GM21529 (cell line): ENCODE data around the gene ADGRE2.
"Not testable (repeated sequence)": the region's sequence is repeated elsewhere in the genome, so short reads cannot be mapped to it uniquely, and the experiment has no call there.

Experiments
- ATAC-seq: cut with Tn5 transposase; IDR thresholded peaks from one replicate; pipeline ENCODE4 v1.9.1; 2021; ENCODE audit not compliant: unreplicated experiment

The ADGRE2 gene

DNA sequence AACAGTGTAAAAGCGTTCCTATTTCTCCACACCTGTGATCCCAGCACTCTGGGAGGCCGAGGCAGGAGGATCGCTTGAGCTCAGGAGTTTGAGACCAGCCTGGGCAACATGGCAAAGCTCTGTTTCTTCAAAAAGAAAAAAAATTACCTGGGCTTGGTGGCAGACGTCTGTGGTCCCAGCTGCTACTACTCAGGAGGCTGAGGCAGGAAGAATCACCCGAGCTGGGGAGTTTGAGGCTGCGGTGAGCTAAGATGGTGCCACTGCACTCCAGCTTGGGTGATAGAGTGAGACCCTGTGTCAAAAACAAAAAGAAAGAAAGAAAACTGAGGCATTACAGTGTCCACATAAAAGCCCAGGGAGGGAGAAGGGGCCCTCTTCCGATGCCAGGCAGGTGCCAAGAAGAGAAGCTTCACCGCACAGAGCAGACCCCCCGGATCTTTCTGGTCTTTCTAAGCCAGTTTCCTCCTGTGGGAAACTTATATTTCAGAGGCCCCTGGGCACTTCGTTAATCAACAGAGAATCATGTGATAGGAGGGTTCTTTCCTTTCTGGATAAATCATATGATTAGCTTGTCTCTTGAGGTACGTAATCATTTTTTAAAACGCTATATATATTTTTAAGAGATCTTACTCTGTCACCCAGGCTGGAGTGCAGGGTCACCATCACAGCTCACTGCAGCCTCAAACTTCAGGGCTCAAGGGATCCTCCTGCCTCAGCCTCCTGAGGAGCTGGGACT lies at the start of gene ADGRE2:
Gene ADGRE2 (minus strand): TSS at position 451 of the 736 bp plus-strand sequence. CDS start 1,804 bp downstream, outside the sequence.
- not testable (repeated sequence) for ATAC-seq

DNA sequence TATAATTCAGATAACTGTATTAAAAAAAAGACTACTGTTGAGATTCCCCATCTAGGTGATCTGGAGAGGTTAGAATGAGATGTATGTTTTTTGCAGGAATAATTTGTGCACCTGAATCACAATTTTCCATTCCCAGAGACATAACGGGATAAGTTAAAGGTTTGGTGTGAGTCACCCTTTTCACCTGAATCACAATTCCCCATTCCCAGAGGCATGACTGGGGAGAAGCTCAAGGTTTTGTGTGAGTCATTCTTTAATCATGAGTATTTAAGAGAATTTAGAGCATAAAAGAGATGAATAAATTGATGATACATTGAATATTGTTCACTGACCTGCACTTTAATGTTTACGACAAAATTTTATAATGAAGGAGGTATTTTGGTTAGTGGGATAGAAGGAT lies 47.6 kb upstream of the ADGRE2 start:
- no peak for ATAC-seq

DNA sequence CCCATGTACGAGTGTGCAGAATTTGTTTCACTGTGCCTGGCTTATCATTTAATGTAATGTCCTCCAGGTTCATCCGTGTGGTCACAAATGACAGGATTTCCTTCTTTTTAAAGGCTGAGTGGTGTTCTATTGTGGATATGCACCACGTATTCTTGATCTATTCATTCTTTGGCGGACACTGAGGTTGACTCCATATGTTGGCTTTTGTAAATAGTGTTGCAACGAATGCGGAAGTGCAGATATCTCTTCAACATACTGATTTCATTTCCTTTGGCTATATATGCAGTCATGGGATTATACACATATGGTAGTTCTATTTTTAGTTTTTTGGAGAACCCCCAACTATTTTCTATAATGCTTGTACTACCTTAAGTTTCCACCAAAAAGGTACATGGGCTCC lies 43.6 kb upstream of the ADGRE2 start:
- no peak for ATAC-seq

DNA sequence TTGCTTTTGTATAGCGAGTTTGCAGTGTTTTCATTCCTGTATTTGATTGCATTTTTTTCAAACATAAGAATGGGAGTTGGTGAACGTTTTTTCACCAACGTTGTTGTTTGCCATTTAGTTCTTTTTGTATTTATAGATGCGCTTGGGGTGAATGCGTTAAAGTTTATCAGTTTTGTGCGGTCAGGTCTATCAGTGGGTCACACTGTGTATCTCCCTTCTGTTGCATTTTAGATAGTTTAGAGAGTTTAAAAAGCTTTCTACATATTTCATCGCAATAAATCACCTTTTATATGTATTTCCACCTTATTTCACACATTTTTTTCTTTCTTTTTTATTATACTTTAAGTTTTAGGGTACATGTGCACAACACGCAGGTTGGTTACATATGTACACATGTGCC lies 40.2 kb upstream of the ADGRE2 start:
- no peak for ATAC-seq

DNA sequence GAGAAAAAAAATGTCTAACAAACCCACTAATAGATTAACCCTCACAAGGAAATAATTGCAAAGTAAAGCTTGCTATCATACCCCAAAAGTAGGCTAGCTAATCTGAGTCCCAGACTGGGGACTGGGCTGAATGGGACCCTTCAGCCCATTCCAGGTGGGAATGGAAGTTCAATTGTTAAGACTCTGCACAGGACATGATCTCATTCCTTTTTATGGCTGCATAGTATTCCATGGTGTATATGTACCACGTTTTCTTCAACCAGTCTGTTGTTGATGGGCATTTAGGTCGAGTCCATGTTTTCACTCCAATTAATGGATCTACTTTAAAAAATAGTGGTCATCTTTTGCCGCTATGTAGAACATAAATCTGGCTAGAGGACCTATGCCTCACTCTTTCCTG lies 38.7 kb upstream of the ADGRE2 start:
- no peak for ATAC-seq

DNA sequence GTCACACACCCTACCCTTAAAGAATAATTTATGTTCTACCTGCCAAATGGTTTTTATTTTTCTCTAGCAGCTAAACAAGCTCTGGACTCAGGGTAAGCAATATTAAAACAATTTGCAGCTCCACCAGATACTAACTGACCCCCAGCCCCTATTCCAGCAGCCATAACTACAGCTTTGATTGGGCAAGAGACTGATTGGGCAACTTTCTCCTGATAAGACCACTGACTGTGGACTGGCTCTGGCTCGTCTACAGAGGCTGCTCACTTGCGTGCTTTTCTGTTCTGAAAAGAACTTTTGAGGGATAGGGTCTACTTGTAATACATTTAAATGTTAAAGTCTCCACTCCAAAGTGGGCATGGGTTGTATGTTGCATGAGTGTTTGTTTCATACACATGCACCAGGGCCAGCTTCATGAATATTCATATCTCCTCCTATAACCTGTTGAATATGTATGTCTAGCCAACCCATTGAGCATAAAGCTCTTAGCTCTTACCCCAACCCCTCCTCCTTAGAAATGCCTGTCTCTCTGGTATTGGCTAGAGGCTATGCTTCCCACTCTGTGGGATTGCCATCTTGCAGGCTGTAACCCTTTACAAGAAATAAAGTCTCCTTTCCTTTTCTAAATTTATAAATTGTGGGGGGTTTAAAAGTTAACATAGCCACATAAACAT lies 36.8 kb upstream of the ADGRE2 start:
- no peak for ATAC-seq

DNA sequence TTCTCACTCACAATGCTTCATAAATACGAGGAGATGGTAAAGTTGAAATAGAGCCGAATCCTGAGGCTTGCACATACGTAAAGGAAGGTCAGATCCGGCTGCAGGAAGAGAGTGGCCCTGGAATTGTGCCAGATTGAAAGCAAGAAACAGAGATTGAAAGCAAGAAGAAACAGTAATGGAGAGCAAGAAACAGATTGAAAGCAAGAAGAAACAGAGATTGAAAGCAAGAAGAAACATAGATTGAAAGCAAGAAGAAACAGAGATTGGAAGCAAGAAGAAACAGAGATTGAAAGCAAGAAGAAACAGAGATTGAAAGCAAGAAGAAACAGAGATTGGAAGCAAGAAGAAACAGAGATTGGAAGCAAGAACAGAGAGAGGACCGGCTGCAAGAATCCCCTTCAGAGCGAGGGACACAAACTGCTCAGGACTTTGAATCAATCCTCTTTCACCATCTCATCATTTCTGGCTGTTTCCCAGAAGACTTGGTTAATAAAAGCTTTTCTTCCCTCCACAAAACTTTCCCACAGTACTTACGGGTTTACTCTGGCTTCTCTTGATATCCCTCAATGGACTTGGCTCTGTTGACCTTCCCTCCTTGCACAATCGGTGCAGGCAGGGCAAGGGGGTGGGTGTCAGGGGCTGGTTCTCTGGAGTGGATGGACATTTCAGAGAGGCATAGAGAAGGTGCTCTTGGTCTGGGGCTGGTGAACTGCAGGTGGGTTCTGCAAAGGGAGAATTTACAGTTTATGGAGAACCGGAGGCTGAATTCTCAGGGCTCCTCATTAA lies 31.1 kb upstream of the ADGRE2 start:
- ATAC-seq, result no peak

DNA sequence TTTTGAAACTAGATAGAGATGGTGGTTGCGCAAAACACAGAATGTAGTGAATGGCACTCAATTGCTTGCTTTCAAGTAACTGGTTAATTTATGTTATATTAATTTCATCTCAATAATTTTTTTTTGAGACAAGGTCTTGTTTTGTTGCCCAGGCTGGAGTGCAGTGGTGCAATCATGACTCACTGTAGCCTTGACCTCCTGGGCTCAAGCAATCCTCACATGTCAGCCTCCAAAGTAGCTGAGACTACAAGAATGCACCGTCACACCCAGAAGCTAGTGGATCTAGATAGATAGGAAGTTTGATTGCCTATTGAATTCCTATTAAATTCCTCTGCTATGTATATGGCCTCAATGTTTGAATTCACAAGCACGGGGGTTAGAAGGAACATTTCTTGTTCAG lies 26.4 kb upstream of the ADGRE2 start:
- ATAC-seq, result no peak

DNA sequence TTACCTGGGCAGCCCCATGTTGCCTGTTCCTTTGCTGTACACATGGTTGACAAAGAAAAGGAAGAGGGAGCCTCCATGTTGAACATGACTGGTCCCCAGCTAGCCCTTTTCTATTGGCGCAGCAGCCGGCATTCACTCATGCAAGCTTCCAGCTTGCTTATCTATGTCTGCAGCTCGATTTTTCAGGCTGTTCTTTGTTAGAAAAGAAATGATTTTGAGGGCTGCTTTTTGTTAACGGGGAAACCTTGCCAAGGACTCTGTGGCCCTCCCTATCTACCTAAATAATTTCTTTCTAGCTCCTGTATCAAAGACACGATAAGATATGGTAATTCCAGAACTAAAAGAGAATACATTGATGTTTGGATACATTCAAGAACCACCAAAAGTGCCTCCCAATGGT lies 20.4 kb upstream of the ADGRE2 start:
- no peak for ATAC-seq

DNA sequence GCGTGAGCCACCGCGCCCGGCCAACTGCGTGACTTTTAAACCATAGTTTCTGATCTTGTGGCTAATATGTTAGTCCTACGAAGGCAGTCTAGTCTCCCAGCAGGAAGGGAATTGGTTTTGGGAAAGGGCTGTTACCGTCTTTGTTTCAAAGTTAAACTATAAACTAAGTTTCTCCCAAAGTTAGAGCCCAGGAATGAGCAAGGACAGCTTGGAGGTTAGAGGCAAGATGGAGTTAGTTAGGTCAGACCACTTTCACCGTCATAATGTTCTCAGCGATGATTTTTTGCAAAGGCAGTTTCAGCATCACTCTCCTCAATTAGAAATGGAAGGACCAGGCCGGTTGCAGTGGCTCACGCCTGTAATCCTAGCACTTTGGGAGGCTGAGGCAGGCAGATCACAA lies 17.7 kb upstream of the ADGRE2 start:
- no peak for ATAC-seq

DNA sequence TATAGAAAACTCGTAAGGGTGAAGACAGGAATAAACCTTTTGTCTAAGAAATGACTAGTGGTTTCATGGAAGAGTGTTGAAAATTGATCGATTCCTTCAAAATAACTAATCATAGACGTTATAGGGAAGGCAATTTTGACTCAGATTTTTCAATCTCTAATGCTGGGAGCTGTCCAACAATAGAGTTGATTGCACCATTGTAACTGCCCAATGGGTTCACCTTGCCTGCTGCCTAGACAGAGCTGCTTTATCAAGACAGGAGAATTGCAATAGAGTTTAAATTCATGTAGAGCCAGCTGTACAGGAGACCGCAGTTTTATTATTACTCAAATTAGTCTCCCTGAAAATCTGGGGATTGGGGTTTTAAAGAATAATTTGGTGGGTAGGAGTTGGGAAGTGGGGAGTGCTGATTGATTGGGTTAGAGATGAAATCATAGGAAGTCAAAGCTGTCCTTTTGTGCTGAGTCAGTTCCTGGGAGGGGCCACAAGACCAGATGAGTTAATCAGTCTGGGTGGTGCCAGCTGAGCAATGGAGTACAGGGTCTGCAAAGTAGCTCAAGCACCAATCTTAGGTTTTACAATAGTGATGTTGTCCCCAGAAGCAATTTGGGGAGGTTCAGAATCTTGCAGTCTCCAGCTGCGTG lies 16.8 kb upstream of the ADGRE2 start:
- ATAC-seq, result no peak

DNA sequence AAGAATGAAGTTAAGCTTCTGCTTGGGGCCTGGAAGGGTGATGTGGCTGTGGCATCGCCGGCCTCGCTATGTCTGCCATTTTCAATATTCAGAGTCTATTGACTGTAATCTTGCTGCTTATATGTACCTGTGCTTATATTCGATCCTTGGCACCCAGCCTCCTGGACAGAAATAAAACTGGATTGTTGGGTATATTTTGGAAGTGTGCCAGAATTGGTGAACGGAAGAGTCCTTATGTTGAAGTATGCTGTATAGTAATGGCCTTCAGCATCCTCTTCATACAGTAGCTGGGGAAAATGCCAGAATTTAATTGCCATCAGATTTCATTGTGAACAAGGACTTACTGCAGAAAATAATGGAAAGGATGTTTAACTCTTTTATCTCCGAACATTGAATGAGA lies 13.9 kb upstream of the ADGRE2 start:
- ATAC-seq, result not testable (repeated sequence)

DNA sequence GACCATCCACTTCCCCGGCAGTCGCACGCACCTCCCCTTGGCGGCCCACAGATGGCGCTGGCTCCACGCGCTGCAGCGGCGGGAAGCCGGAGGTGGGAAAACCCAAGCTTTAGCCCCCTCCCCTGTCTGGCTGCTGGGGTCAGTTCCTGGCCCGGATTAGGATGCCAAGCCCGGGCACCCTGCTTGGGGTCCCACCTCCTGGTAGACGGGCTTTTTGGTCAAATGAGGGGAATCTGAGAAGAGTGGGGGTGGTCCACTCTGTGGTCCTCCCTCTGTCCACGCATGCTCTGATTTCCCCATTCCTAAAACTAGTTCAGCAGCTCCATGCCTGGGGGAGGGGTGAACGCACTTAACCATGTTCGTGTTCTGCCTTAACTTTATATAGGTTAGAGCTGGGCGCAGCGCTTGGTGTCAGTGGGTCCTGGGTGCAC lies 8.1 kb upstream of the ADGRE2 start:
- ATAC-seq, result no peak

DNA sequence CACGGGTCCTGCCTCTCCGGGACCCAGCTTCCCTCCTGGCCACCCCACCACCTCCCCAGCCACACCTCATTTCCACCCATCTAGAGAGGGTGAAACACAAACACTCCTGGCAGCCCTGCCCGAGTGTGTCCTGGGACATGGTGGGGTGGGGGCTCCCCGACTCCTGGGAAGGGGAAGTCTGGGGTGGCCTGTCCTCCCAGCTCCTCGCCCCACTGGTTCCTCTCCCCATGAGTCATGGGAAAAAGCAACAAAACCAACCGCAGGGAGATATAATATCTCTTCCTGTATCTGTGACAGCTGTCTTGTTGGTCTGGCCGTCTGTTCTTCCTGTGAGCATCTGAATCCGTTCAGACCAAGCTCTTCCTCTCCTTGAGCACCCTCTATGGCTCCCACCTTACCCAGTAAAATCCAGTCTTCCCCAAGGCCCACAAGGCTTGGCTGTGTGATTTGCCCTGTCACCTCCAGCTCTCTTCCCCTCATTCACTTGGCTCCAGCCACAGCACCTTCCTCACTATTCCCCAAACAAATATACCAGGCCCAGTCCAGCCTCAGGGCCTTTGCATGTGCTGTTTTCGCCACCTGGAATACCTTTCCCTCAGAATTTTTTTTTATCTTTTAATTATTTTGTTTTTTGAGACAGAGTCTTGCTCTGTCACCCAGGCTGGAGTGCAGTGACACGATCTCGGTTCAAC lies 6.9 kb upstream of the ADGRE2 start:
- ATAC-seq, result peak; percentile 35

DNA sequence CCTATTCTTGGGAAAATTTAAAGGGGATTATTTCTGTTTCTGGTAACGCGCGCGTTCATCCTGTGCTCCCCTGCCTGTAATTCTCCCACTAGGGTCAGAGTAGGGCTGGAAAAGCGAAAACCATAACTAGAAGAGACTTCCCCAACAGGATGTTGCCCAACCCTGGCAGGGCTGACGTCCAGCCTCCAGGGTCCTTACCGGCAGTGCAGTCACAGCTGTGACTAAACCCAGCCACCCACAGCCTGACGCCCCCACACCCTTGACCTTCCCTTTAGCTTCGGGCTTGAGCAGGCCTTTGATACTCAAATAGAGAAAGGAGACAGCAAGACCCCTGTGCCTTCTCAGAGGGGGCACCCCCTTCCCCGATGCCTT lies 6.4 kb upstream of the ADGRE2 start:
- peak; percentile 62 for ATAC-seq

DNA sequence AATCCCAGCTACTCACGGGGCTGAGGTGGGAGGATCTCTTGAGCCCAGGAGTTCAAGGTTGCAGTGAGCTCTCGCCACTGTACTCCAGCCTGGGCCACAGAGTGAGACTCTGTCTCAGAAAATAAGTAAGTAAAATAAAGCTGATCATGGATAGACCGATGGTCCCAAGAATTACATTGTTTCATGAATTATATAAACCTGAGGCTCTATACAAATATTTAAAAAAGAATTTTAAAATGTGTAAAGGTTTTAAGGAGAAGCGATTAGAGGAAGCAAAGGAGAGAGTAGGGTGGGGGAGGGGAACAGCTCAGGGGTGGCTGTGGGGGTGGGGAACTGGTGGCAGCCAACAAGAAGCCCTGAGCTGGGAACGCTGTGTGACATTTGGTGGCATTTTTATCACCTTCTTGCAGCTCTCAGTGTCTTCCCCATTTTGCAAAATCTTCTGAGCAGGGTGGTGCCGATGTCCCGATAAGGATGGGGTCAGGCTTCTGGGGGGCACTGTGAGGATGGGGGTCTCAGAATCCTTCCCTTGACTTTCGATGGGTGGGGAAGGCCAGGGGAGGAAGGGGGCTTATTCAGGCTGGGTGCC lies 5.1 kb upstream of the ADGRE2 start:
- not testable (repeated sequence) for ATAC-seq

DNA sequence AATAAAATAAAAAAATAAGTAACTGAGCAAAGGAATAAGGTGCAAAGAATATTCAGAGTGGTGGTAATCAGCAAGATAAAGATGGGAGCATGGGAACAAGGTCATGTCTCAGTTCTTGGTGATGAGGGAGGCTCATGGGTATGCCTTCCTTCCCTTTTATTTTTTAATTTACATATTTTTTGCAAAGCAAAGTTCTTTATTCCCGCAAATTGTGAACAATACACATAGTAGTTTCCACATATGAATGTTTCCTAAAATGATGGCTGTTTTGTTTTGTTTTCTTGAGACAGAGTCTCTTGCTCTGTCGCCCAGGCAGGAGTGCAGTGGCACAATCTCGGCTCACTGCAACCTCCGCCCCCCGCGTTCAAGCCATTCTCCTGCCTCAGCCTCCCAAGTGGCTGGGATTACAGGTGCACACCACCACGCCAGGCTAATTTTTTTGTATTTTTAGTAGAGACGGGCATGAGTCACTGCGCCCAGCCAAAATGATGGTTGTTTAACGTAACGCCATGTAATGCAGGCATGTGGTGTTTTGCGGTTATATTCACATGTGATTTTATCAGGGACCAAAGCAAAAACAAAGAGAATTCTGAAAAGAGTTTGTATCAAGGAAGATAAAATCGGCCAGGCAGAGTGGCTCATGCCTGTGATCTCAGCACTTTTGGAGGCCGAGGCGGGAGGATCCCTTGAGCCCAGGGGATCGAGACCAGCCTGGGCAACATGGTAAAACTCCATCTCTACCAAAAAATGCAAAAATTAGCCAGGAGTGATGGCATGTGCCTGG lies 4.5 kb upstream of the ADGRE2 start:
- ATAC-seq, result no peak

DNA sequence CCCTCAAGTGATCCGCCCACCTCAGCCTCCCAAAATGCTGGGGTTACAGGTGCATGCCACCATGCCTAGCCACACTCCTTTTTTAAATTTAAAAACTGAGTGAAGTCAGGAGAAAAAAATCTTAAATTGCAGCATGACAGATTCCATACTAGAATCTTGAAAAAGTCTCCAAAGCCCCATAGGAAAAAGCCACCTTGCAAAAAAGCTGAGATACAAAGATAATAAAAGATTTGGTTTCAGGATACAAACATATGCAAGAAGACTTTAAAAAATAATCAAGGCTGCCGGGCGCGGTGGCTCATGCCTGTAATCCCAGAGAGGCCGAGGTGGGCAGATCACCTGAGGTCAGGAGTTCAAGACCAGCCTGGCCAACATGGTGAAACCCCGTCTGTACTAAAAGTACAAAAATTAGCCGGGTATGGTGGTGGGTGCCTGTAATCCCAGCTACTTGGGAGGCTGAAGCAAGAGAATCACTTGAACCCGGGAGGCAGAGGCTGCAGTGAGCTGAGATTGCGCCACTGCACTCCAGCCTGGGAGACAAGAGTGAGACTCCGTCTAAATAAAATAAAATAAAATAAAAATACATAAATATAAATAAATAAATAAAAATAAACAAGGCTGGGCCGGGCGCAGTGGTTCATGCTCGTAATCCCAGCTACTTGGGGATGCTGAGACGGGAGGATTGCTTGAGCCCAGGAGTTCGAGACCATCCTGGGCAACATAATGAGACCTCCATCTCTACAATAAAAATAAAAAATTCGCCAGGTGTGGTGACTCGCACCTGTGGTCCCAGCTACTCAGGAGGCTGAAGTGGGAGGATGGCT lies 3.6 kb upstream of the ADGRE2 start:
- not testable (repeated sequence) for ATAC-seq
